Inferior parietal cortex (tissue), 1 donor: ENCODE results near the gene CTPS1.
A peak's percentile ranks its signal among the peaks of the same experiment; 100 is the strongest.

Experiments
- DNase-seq: peaks from one replicate; pipeline ENCODE4 v3.0.0-alpha.2; 2016; ENCODE audit errors: extremely low spot score

The CTPS1 gene

DNA sequence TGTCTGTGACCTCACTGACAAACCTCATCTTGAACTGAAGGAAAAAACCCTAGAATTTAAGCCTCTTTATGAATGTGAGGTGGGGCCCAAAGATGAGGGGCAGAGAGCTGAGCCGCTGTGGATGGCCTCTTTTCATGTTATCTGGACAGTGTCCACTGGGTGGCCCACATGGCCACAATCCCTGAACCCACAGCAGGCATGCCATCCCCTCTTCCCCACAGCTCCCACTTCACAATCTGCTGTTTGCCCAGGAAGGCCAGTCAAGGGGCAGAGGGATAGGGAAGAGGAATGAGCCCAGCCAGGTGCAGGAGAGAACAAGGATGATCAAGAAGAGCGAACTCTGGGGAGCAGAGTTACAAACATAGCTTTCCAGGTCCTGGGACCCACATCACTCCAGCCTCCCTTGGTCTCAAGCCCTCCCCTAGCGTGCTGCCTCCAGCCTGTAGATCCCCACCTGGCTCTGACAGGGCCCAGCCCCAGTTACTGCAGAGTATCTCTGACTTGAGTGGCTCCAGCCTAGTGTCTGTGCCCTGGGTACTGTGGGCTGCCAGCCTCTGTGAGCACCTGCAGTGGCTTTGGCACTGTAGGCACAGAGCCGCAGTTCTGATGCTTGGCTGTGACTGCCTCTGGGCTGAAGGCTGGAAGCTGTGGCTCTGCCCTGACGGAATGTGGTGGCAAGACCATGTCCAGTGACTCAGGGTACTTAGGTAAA lies 43.9 kb downstream of the CTPS1 start:
- no peak for DNase-seq

DNA sequence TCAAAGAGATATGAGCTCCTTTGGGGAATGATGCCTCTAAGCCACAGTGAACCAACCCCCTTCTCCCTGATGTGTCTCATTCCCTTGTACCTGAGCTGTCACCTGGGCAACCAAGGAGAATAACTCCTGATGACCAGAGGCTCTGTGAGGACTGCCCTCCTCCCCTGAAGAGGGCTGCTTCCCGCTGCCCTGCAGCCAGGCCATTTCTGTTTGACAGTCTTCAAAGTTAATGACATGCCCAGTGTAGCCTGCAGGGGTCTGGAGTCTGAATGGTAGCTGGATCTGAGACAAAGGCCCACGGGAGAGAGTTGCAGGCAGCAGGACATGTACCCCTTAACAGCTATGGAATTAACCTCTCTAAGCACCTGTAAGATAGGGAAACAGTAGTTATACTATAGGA lies 45.5 kb downstream of the CTPS1 start:
- DNase-seq, result no peak

DNA sequence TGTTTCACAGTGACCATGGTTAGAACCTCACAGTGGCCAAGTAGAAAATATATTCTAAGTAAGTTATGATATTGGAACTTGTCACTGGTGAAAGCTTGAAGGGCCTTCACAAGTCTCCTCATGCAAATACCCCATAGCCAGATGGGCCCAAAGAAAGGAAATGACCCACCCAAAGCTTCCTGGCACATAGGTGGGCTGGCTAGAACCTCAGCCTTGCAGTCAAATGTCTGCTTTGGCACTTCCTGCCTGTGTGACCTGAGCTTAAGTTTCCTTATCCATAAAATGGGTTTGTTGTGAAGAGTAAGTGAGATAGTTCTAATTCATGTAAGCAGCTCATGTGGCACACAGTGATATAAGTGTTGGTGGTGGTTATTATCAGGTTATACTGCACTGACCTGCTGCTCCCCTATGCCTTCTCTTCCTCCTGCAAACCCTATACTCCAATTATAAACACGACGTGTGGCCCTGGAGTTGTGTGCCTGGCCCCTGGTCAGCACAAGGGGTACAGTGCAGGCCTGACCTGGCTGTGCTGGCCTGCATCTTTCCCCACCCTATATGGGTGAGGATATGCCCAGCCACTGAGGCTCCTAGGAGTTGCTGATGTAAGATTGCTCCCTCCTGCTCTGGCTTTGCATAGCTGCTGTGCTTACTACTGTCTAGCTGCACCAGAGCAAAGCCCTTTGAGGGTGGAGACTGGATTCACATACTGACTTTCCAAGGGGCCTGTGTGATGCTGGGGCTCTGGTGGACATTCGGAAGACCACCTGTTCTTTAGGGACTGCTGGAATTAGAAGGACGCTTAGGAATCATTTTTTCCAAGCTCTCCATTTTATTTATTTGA lies 46.7 kb downstream of the CTPS1 start:
- DNase-seq, result no peak

DNA sequence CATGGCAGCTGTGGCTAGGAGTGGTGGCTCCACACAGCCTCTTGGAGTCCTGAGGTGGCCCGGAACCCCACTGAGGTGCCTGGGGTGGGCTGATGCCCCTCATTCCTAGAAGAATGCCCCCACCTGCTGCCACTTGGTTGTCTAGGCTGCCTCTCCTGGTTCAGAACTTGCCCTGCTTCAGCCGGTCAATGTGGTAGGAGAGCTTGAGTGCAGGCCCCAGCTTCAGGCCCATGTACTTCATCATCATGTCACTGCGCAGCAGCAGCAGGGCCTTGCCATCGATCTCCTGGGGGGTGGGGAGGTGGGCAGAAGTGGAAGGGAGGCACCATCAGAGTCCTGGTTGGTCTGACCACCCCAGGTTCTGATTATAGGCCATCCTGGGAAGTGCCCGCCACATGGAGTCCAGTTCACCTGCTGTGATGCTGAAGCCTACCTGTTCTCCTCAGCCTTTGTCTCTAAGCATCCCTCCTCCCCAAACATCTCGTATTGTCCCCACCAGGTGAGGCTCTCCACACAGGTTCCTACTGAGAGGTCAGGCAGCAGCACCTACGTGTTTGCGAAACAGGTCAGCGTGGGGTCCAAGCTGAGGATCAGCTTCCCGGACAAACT lies 48.6 kb downstream of the CTPS1 start:
- DNase-seq, result no peak

DNA sequence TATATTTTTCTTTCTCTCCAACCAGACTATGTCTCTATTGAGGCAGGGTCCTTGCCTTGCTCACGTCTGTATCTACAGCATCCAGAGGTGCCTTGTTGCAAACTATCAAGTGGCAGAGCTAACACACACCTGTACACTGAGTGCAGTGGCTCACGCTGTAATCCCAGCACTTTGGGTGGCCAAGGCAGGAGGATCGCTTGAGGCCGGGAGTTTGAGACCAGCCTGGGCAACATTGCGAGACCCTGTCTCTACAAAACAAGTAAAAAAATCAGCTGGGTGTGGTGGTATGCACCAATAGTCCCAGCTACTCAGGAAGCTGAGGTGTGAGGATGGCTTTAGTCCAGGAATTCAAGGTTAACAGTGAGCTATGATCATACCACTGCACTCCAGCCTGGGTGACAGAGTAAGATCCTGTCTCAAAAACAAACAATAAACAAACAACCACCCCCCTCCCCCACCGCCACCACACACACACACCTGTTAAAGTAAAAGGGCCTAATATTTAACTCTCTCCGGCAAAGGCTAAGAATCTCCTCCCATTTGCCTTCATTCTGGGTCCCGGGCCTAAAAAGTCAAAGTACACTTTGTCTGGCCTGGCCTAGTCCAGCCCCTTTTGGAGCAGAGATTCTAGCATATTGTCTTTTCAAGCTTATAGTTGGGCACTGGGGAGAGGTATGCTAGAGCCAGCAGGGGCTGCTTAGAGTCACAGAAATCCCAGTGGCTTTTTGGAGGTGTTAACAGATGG lies 51.5 kb downstream of the CTPS1 start:
- DNase-seq, result no peak

DNA sequence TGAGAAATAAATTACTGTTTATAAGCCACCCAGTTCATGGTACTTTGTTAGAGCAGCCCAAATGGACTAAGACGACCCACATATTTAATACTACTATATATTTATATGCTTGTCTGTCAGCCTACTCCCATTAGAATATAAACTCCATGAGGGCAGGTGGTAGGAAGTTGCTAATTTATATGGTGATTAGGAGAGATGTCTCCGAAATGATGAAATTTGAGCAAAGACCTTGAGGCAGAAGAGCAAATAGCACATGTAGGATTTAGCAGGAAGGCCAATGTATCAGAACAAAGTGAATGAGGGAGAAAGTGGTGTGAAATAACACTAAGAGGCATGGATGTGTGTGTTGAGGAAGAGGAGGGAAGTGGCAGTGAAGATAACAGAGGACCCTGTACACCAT lies 52.7 kb downstream of the CTPS1 start:
- no peak for DNase-seq

DNA sequence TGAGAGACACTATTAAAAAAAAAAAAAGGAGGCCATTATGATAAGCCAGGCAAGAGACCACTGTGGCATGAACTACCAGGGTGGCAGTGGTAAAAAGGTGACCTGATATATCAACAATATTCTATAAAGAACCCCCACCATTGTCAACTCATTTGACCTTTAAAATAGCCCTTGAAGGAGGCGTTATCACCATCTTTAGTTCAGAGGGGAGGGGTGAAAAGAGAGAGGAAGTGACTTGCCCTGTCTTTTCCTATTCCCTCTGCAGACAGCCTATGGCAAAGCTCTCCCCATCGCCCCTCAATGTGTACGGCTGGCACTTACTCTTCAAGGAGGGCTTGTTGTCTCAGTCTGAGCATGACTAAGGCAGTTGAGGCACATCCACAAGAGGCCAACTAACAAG lies 53.8 kb downstream of the CTPS1 start:
- DNase-seq, result no peak

DNA sequence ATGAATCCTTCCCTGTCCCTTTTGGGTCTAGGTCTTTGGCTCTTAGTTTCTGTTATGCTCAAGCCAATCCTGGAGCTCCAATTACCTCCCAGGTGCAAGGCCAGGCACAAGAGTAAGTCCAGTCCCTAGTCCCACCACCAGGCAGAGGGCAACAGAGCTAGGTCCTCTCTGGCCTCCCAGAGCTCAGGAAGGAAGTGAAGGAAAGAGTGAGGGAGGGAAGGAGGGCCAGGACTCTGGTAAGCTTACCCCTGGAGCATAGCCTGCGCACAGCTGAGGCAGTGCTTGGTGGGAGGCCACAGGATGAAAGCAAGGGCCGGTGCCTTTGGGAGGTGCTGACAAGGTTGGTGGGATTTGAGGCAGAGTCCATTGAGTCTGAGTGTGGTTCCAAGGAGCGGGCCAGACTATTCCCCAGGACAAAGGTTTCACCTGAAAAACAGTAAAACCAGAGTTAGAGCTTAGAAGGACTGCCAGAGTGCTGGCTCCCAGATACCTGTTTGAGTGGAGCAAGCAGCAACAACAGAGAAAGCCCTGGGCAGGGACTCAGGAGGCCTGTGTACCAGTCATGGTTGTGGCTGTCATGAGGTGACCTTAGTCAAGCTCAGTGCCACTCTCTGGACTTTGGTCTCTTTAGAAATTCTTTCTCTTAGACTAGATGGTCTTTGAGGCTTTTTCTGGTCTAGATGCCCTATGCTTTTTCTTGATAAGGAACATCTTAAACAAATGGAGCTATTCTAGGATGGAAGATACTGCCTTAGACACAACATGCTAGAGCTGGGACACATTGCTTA lies 57.8 kb downstream of the CTPS1 start:
- no peak for DNase-seq

DNA sequence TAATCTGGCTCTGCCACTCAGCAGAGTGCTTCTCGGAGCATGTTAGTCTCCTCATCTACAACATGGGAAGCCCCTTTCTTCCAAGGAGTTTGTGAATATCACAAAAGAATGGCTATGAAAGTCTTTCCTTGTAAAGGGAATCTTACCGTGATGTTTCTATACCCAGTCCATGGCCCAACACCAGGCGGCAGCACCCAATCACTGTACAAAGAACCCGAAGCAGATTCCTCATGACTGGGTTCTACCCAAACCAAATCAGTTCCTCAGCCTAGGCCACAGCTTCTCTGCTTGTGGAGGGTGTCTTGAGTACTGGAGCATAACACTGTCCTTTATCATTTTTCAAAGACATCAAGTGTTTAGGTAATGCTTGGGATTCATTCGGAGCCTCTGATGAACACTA lies 58.6 kb downstream of the CTPS1 start:
- no peak for DNase-seq

DNA sequence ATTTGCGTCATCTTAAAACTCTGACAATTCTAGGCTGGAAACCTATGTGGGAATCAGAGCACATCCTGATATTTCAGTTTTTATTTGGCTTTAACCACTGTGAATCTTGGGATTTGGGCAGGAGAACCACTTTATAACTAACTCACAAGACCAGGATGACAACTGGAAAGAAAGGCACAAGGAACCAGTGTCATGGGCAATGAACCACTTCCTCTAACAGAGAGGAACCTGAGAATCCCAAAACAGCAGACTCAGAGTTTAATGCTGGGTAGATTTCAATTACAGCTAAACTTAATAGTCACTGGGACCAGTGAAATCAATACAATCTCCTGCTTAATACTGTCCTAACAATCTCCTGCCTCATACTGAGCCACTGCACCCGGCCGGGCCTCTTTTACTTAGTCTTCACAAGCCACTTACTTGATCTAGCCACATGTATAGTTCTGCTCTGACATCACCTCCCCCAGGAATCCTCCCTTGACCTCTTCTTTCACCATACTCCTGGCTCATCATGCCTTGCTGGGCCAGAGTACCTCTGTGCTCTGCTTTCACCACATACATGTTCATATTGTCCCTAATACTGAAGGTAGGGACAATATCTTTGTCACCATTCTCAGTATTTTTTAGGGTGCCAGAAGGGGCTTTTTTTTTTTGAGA lies 62.2 kb downstream of the CTPS1 start:
- DNase-seq, result no peak

DNA sequence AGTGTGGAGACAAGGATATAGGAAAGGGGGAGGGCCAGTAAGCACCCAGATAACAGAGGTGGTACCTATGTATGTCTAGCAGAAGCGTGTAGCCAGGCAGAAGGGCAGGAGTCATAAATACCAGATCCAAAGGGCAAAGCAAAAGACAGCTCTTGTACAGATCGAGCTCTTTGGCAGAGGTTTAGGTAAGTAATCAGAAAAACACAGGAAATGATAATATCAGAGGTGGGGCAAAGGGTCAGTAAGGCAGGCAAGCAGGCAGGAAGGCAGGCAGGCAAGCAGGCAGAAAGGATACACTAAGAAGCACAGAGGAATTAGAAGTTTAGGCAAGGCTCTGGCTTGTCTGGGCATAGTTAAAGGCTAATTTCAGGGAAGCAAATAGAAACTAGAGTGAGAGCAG lies 64.7 kb downstream of the CTPS1 start:
- no peak for DNase-seq

DNA sequence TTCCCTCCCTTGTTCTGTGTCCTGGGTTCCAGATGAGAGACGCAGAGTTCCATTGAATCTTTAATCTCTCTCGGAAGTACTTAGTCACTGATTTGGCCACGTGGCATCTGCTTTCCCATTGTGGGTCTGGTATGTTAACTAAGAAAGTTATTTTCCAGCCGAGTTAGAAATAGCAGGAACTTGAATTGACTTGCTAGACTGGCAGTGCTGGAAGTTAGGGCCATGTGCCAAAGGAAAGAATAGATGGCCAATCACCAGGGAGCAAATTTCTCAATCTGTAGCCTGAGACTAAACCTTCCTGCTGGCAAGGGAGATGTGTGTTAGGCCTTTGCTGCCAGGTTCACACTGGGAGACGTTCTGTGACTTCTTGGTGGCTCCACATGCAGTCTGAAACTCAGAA lies 66.2 kb downstream of the CTPS1 start:
- peak; percentile 14 for DNase-seq

DNA sequence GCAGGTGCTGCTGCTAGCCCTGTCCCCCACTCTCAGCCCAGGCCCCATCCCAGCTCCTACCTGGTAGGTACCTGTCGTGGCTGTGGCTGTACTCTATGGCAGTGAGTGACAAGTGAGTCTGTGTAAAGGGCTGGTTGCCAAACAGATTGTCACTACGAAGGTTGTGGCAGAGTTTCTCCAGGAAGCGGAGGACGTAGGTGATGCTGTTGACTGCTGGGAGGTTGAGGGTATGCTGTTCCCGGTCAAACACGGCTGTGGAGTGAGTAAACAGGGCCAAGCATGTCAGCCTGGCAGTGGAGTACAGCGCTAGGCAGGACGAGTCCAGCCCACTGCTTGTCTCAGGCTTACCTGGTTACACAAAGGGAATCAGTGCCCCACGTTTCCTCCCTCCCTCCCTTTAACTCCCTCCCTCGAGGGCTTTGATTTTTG lies 66.9 kb downstream of the CTPS1 start:
- no peak for DNase-seq

DNA sequence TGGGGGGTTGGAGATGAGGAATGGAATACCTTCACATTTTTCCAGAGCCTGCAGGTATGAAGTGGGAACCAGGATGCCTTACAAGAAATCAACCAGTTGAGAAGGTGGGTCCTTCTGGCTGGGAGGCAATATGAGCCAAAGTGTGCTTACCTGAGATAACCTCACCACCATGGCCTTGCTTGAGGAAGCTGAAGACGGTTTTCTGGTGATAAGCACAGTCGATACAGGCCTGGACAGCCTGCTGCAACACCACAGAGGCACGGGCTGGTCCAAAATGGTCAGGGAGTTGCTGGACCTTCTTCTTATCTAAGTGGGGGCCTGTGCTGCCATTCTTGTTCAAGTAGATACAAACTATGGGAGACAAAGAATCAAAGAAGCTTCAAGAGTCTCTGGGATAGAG lies 69.0 kb downstream of the CTPS1 start:
- no peak for DNase-seq

DNA sequence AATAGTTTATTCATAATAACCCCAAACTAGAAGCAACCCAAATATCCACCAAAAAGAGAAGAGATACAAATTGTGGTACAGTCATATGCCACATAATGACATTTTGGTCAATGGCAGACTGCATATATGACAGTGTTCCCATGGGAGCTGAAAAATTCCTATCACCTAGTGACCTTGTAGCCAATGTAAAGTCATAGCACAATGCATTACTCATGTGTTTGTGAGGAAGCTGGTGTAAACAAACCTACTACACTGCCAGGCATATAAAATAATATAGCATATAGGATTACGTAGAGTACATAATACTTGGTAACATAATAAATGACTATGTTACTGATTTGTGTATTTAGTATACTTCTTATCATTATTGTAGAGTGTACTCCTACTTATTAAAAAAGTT lies 71.5 kb downstream of the CTPS1 start:
- no peak for DNase-seq

DNA sequence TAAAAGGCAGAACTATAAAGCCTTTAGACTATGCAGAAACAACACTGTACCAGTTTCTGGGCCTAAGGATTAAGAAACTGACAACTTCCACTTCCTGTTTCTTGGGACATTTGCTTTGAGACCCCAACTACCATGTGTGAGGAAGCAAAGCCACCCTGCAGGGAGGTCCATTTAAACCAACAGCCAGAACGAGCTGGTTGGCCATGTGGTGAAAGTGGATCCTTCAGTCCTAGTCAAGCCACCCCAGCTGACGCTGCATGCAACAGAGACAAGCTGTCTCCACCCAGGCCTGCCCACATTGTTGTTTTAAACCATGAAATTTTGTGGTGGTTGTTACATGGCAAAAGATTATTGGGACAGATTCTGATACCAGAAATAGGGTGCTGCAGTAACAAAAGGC lies 73.8 kb downstream of the CTPS1 start:
- no peak for DNase-seq

DNA sequence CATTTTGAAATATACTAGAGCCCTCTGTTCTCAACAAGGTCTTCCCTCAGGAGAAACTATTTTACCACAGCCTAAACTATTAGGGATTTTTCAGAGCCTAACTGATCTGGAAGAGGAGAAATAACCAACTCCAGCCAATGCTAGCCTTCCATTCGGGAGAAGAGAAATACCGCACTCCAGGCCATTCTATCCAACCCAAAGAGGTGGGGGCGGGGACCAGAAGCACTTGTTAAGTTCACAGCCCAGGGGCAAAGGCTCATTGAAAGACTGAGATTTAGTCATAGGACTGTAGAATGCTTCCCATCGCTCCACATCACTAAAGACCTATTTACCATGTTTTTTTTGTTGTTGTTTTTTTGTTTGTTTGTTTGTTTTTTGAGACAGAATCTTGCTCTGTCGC lies 77.4 kb downstream of the CTPS1 start:
- DNase-seq, result no peak
